ENCODE measurements around the gene CIITA.

The CIITA gene

GRCh38 chr16:10942352-10943063, 65.5 kb downstream of the CIITA start, which contains the start of gene DEXI:
Gene DEXI (minus strand): TSS chr16:10942468. CDS start chr16:10942005, 463 bp downstream.
- no peak for DNase-seq (ENCODE audit: low read depth)

GRCh38 chr16:10943064-10943353, 66.0 kb downstream of the CIITA start:
- DNase-seq (ENCODE audit: low read depth): no peak

More at GRCh38 chr16:10942352-10943063, 65.5 kb downstream of the CIITA start, which contains the start of gene DEXI:
- peak within 1 kb of the TSS; percentile 72 for H3K4me3 ChIP-seq (ENCODE audit: low read length)
- TF ChIP-seq CTCF (conservative IDR thresholded peaks at IDR 0.05; ENCODE audit: low read depth, low read length): no peak

GRCh38 chr16:10944249-10945064, 67.5 kb downstream of the CIITA start, which contains the start of gene CLEC16A:
Gene CLEC16A (plus strand): TSS chr16:10944564. CDS start chr16:10944718, 154 bp downstream.
- no peak for TF ChIP-seq CTCF (conservative IDR thresholded peaks at IDR 0.05; ENCODE audit: low read depth, low read length)
- peak within 1 kb of the TSS; percentile 82 for H3K4me3 ChIP-seq (ENCODE audit: low read length)
- DNase-seq (ENCODE audit: low read depth): peak; percentile 80

More at GRCh38 chr16:10943064-10943353, 66.0 kb downstream of the CIITA start:
- H3K4me3 ChIP-seq (ENCODE audit: low read length): no peak overlapping the region
- no peak for TF ChIP-seq CTCF (conservative IDR thresholded peaks at IDR 0.05; ENCODE audit: low read depth, low read length)

GRCh38 chr16:10945065-10945787, 68.2 kb downstream of the CIITA start:
- peak overlapping the region; percentile 82 for H3K4me3 ChIP-seq (ENCODE audit: low read length)
- DNase-seq (ENCODE audit: low read depth): no peak
- no peak for TF ChIP-seq CTCF (conservative IDR thresholded peaks at IDR 0.05; ENCODE audit: low read depth, low read length)

- H3K4me3 ChIP-seq (ENCODE audit: low read length): peak overlapping the region; percentile 19
- no peak for TF ChIP-seq CTCF (conservative IDR thresholded peaks at IDR 0.05; ENCODE audit: low read depth, low read length)
- DNase-seq (ENCODE audit: low read depth): no peak
Observed at GRCh38 chr16:10946308-10946707, 69.3 kb downstream of the CIITA start.

- DNase-seq (ENCODE audit: low read depth): no peak
- no peak overlapping the region for H3K4me3 ChIP-seq (ENCODE audit: low read length)
- TF ChIP-seq CTCF (conservative IDR thresholded peaks at IDR 0.05; ENCODE audit: low read depth, low read length): no peak
Observed at GRCh38 chr16:10947211-10947787, 70.3 kb downstream of the CIITA start.
